Sigmoid colon (tissue), 7 donors: Measurements from ENCODE around the gene HRH1. TPM values are rescaled to one million over a fixed set of nuclear protein-coding genes. Genes with fewer than 3 reads are reported as not detected.
"Not testable (repeated sequence)": the region's sequence is repeated elsewhere in the genome, so short reads cannot be mapped to it uniquely, and the experiment has no call there.

Source experiments
- DNase-seq: peaks from one replicate; pipeline ENCODE4 v3.0.0-alpha.2; 2019
- H3K27ac ChIP-seq, 4 donors: fragments of 200-600 bp; sonication (generic); one replicate each; pipeline ENCODE4 v1.5.1; 2016 to 2019; ENCODE audit warnings: mild to moderate bottlenecking in 1 of 4
- H3K27me3 ChIP-seq, 3 donors: fragments of 200-600 bp; sonication (generic); one replicate each; pipeline ENCODE4 v1.5.1; 2019; ENCODE audit warnings: mild to moderate bottlenecking in 1 of 3
- H3K36me3 ChIP-seq, 4 donors: fragments of 200-600 bp; sonication (generic); one replicate each; pipeline ENCODE4 v1.5.1; 2016 to 2019
- H3K4me1 ChIP-seq, 4 donors: fragments of 200-600 bp; sonication (generic); one replicate each; pipeline ENCODE4 v1.5.1; 2017 to 2019
- H3K4me3 ChIP-seq, 4 donors: fragments of 200-600 bp; sonication (generic); one replicate each; pipeline ENCODE4 v1.5.1; 2017 to 2019; ENCODE audit warnings: mild to moderate bottlenecking in 2 of 4, moderate library complexity in 1 of 4
- H3K9me3 ChIP-seq, 4 donors: fragments of 200-600 bp in 3 of 4; sonication (generic) in 3 of 4; one replicate each; pipeline versions ENCODE4 v1.5.1 to v1.6.1; 2013 to 2019
- EP300 ChIP-seq, 4 donors: sonication (generic); formaldehyde crosslinking; IDR thresholded peaks; one replicate each; pipeline ENCODE4 v1.6.1; 2017; ENCODE audit warnings: antibody characterized with exemption in 4 of 4
- POLR2A ChIP-seq, 2 donors: fragments of 450-650 bp; IDR thresholded peaks; one replicate each; pipeline ENCODE4 v1.6.1; 2016; ENCODE audit warnings: antibody characterized with exemption in 2 of 2, mild to moderate bottlenecking in 2 of 2, moderate library complexity in 2 of 2
- POLR2AphosphoS5 ChIP-seq, 4 donors: sonication (generic); formaldehyde crosslinking; IDR thresholded peaks; one replicate each; pipeline ENCODE4 v1.6.1; 2017; ENCODE audit warnings: antibody characterized with exemption in 4 of 4
- whole genome bisulfite sequencing, 2 donors: extraction: QIAGEN DNeasy Blood & Tissue Kit; methylation state at CpG; one replicate each; pipeline ENCODE4 v1.1.7; 2013; 5-methylcytosine and 5-hydroxymethylcytosine counted together
- intact Hi-C: fragments of 100-400 bp; cut with DNase I; formaldehyde crosslinking; loops from one replicate; pipeline ENCODE4 v1.15.1; 2023
- polyA plus RNA-seq, 3 donors: library from polyadenylated mRNA; stranded (reverse); fragments of 200-250 nt; gene quantifications; one replicate each; pipeline ENCODE4 v1.2.3, GENCODE V29; 2013
- total RNA-seq, 4 donors: library from RNA; depleted of rRNA; stranded (reverse); fragments of >200 nt; gene quantifications; one replicate each; pipeline ENCODE4 v1.1.0, GENCODE V29; 2016
- TF ChIP-seq, protein P1 (sequence below), 4 experiments: fragments of 450-650 bp in 3 of 4; fragments of 200-600 bp in 1 of 4; IDR thresholded peaks; one replicate each; pipeline ENCODE4 v1.5.1; 2016 to 2019; ENCODE audit warnings: antibody characterized with exemption in 4 of 4, mild to moderate bottlenecking in 3 of 4, moderate library complexity in 2 of 4
- donor health status: healthy with polysubstance abuse.
- donor health status: Bipolar disorder and iron deficiency.
- donor health status: healthy.

Gene HRH1
- total and polyA plus RNA-seq, 7 donors = 1.8 to 57.3 (median 3.9) TPM

DNA sequence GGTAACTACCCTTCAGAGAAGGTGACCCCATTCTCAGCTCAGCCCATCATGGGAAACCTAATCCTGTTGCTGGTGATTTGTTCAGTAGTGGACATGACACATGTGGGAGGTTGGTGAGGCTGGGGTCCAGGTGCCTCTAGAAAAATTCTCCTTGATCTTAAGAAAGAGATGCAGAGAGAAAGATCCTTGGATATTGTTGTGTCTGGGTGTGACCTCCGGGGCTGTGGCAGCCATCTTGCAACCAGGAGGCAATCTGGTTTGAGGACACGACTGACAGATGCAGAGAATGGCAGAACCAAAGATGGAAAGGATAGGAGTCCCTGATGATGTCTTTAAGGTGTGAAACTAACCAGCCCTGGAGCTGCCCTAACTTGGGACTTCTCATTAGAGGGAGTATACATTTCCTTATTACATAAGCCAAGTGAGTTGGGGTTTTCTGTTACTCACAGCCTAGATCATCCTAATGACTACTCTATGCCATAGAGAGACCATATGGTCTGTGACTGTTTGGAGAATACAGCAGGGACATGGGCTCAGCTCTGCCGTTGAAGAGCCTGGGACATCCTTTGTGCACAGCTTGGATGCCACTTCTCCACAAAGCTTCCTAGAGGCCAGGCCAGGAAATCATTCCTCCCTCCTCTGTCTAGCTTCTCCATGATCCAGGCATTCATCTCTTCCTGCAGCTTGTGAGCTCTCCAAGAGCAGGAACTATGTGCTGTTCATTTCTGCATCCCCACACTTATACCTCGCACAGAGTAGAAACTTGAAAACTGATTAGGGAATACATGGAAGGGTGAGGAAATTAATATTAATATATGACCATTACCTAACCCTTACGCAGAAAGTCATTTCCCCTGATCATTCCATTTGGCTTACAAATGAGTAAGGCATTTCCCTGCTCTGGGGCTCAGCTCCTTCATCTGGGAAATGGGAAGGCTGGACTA, 45.9 kb downstream of the HRH1 start:
- no peak for TF ChIP-seq POLR2A (IDR thresholded peaks at IDR 0.05)
- no peak for TF ChIP-seq POLR2AphosphoS5 (IDR thresholded peaks at IDR 0.05)
- TF ChIP-seq, protein P1, sequence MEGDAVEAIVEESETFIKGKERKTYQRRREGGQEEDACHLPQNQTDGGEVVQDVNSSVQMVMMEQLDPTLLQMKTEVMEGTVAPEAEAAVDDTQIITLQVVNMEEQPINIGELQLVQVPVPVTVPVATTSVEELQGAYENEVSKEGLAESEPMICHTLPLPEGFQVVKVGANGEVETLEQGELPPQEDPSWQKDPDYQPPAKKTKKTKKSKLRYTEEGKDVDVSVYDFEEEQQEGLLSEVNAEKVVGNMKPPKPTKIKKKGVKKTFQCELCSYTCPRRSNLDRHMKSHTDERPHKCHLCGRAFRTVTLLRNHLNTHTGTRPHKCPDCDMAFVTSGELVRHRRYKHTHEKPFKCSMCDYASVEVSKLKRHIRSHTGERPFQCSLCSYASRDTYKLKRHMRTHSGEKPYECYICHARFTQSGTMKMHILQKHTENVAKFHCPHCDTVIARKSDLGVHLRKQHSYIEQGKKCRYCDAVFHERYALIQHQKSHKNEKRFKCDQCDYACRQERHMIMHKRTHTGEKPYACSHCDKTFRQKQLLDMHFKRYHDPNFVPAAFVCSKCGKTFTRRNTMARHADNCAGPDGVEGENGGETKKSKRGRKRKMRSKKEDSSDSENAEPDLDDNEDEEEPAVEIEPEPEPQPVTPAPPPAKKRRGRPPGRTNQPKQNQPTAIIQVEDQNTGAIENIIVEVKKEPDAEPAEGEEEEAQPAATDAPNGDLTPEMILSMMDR (IDR thresholded peaks at IDR 0.05) = no peak
- no peak for TF ChIP-seq EP300 (IDR thresholded peaks at IDR 0.05)
- 94% methylated on average over 5 of the region's 5 CpGs for WGBS, 2 donors
- DNase-seq = no peak
- no peaks in the 10 kb centered on the region for H3K36me3 ChIP-seq
- intact Hi-C loops = no loop called here
- H3K27me3 ChIP-seq = no peaks in the 10 kb centered on the region
- H3K9me3 ChIP-seq = no peaks in the 10 kb centered on the region
- no peak overlapping the region for H3K4me3 ChIP-seq
- H3K27ac ChIP-seq = peak overlapping the region in 2 of 4 donors; percentile 11 to 18
- peaks cover 0 to 57% (median 44%) of the 10 kb centered on the region in 4 donors for H3K4me1 ChIP-seq

DNA sequence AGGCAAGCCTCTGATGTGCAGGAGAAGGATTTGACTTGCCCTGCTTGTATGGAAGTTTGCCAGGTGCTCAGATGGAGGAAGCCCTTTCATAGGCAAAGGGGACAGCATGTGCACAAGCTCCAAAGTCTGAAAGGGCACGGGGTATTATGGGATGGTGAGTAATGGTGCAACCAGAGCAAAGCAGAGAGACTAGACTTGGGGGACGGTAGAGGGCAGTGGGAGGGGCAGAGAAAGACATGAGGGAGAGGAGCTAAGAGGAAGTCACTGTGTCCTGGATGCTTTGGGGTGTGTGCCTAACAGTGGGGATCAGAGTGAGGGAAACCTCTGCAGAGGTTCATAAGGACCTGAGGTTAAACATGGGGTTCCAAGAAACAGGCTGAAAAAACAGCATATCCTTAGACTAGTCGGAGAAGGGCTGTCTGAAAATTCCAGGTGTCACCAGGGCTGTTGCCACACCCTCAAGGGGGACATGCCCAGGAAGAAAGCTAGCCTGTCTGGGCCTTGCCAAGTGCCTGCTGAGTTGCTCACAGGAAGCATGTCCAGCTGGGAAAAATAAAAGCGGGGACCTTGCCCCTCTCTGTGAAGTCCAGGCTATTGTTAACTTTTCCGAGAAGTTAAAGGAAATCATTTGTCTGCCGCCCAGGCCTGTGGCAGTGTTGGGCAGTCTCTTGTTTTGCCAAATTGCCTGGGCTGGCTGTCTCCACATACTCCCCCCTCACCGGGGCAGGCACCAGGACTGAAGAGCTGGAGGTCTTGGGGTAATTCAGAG, 47.1 kb downstream of the HRH1 start:
- peak overlapping the region in 2 of 4 donors; percentile 18 to 19 for H3K27ac ChIP-seq
- intact Hi-C loops = no loop called here
- WGBS, 2 donors = 33 to 69% methylated on average over 7 of the region's 7 CpGs
- no peaks in the 10 kb centered on the region for H3K27me3 ChIP-seq
- no peak overlapping the region for H3K4me3 ChIP-seq
- no peak for DNase-seq
- H3K36me3 ChIP-seq = no peaks in the 10 kb centered on the region
- no peaks in the 10 kb centered on the region for H3K9me3 ChIP-seq
- TF ChIP-seq, protein P1 (IDR thresholded peaks at IDR 0.05) = no peak
- TF ChIP-seq EP300 (IDR thresholded peaks at IDR 0.05) (no peak), POLR2AphosphoS5 (IDR thresholded peaks at IDR 0.05) (no peak), POLR2A (IDR thresholded peaks at IDR 0.05) (no peak)
- H3K4me1 ChIP-seq = peaks cover 0 to 48% (median 37%) of the 10 kb centered on the region in 4 donors

DNA sequence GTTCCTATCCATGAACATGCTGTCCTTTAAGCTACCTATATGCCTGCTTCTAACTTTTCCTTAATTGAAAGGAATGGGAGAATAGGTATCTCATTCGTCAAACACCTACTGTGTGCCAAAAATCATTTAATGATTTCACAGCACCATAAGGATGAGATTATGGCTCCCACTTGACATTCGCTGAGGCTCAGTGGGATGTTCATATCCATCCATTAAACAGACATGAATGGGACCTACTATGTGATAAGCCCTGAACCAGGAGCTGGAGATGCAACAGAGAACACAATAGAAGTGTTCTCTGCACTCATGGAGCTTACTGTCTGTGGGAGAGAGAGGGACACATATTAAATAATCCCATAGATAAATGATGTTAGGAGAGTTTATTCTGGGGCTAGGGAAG, 49.7 kb downstream of the HRH1 start:
- no peak for DNase-seq
- WGBS, 2 donors = 98% methylated on average over 2 of the region's 2 CpGs
- H3K4me1 ChIP-seq = peaks cover 0 to 38% (median 24%) of the 10 kb centered on the region in 4 donors

DNA sequence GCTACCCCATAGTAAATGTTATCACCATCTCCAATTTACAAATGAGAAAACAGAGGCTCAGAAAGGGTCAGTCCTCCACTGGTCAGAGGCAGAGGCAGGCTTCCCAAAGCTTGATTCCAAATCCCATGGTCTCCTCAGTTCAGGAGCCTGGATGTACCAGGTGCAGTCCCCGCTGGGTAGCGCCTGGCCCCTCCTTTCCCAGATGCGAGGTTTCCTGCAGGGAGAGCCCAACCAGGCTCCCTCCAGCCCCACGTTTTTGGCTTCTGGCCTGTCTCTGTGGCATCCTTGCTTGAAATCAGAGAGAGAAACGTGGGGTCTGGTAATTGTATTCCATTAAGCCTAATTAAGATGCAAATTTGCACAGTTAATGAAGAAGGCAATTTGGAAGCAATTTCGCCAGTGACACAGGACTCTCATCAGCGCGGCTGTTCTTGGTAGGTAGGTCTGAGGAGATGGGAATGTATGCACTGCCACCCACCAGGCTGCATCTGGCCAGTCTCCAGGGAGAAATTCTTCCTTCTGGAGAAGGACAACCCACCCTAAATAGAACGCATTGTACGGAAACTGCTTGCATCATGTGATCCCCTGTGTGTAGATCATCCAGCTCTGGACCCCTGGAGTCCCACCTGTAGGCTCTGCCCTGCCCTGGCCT, 50.5 kb downstream of the HRH1 start:
- WGBS, 2 donors = 77 to 82% methylated on average over 10 of the region's 10 CpGs
- no peaks in the 10 kb centered on the region for H3K36me3 ChIP-seq
- no peak for TF ChIP-seq POLR2AphosphoS5 (IDR thresholded peaks at IDR 0.05)
- no peak for TF ChIP-seq POLR2A (IDR thresholded peaks at IDR 0.05)
- TF ChIP-seq EP300 (IDR thresholded peaks at IDR 0.05) = no peak
- TF ChIP-seq, protein P1 (IDR thresholded peaks at IDR 0.05) = no peak
- DNase-seq = peak; percentile 32
- H3K9me3 ChIP-seq = no peaks in the 10 kb centered on the region
- peaks cover 0 to 32% (median 24%) of the 10 kb centered on the region in 4 donors for H3K4me1 ChIP-seq
- peak overlapping the region in 1 of 4 donors; percentile 23 for H3K27ac ChIP-seq
- H3K27me3 ChIP-seq = no peaks in the 10 kb centered on the region
- H3K4me3 ChIP-seq = no peak overlapping the region
- intact Hi-C loops = no loop called here

More for the DNA sequence above, 49.7 kb downstream of the HRH1 start:
- intact Hi-C loops = no loop called here
- no peaks in the 10 kb centered on the region for H3K9me3 ChIP-seq
- TF ChIP-seq POLR2A (IDR thresholded peaks at IDR 0.05) (no peak), EP300 (IDR thresholded peaks at IDR 0.05) (no peak)
- TF ChIP-seq, protein P1 (IDR thresholded peaks at IDR 0.05) = no peak
- no peaks in the 10 kb centered on the region for H3K27me3 ChIP-seq
- no peak overlapping the region for H3K27ac ChIP-seq
- no peak overlapping the region for H3K4me3 ChIP-seq
- H3K36me3 ChIP-seq = no peaks in the 10 kb centered on the region

DNA sequence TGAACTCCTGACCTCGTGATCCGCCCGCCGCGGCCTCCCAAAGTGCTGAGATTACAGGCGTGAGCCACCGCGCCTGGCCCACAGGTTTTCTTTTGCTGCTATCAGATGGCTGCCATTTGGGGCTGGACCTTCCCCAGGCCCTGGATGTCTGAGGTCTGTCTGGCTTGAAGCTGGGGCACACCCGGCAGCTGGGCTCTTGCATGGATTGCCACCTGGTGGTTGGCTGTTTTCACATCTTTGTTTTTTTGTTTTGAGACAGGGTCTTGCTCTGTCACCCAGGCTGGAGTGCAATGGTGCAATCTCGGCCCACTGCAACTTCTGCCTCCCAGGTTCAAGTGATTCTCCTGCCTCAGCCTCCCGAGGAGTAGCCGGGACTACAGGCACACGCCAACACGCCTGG, 51.6 kb downstream of the HRH1 start:
- DNase-seq = peak; percentile 58
- WGBS, 2 donors = 92 to 95% methylated on average over 14 of the region's 14 CpGs
- intact Hi-C loops, H3K36me3 ChIP-seq, H3K27me3 ChIP-seq, H3K4me3 ChIP-seq, H3K27ac ChIP-seq, H3K9me3 ChIP-seq: not testable (repeated sequence)
- peaks cover 0 to 36% (median 24%) of the 10 kb centered on the region in 4 donors for H3K4me1 ChIP-seq
